NCI-H128 (cell line): Measurements from ENCODE around the gene SLC28A1.
"Not testable (repeated sequence)": the region's sequence is repeated elsewhere in the genome, so short reads cannot be mapped to it uniquely, and the experiment has no call there.

Experiments
- DNase-seq: peaks from one replicate; lab custom pipeline; 2025; ENCODE audit not compliant: unreplicated experiment; lab: John Stamatoyannopoulos, UW

The SLC28A1 gene

GRCh38 chr15:84859651-84860050 lies 24.8 kb upstream of the SLC28A1 start:
- no peak for DNase-seq

GRCh38 chr15:84861781-84862180 lies 22.7 kb upstream of the SLC28A1 start:
- DNase-seq: no peak

- no peak for DNase-seq
These were observed 22.1 kb upstream of the SLC28A1 start for GRCh38 chr15:84862214-84862975.

- DNase-seq: no peak
These were observed 20.7 kb upstream of the SLC28A1 start for GRCh38 chr15:84863565-84864443.

GRCh38 chr15:84864444-84864795 lies 20.0 kb upstream of the SLC28A1 start:
- no peak for DNase-seq

- no peak for DNase-seq
These were observed 19.3 kb upstream of the SLC28A1 start for GRCh38 chr15:84865074-84865569.

GRCh38 chr15:84868037-84868880 lies 16.2 kb upstream of the SLC28A1 start:
- DNase-seq: no peak

GRCh38 chr15:84869510-84869909 lies 15.0 kb upstream of the SLC28A1 start:
- no peak for DNase-seq

- no peak for DNase-seq
These were observed 13.0 kb upstream of the SLC28A1 start for GRCh38 chr15:84871428-84871985.

GRCh38 chr15:84872009-84872910 lies 12.2 kb upstream of the SLC28A1 start:
- DNase-seq: no peak

GRCh38 chr15:84873997-84874396 lies 10.5 kb upstream of the SLC28A1 start:
- no peak for DNase-seq

- no peak for DNase-seq
These were observed 9.3 kb upstream of the SLC28A1 start for GRCh38 chr15:84874981-84875699.

GRCh38 chr15:84876269-84876668 lies 8.2 kb upstream of the SLC28A1 start:
- DNase-seq: no peak

- not testable (repeated sequence) for DNase-seq
These were observed 6.8 kb upstream of the SLC28A1 start for GRCh38 chr15:84877701-84878100.

- no peak for DNase-seq
These were observed 6.0 kb upstream of the SLC28A1 start for GRCh38 chr15:84878504-84878903.

- no peak for DNase-seq
These were observed 5.2 kb upstream of the SLC28A1 start for GRCh38 chr15:84879088-84879780.

GRCh38 chr15:84880007-84880406 lies 4.5 kb upstream of the SLC28A1 start:
- no peak for DNase-seq

- no peak for DNase-seq
These were observed 3.5 kb upstream of the SLC28A1 start for GRCh38 chr15:84880822-84881519.
